HG02623 (cell line): ENCODE measurements around the gene ZMYND8.
A peak's percentile ranks its signal among the peaks of the same experiment; 100 is the strongest.
"Not testable (repeated sequence)": the region's sequence is repeated elsewhere in the genome, so short reads cannot be mapped to it uniquely, and the experiment has no call there.

Source experiments
- ATAC-seq: cut with Tn5 transposase; IDR thresholded peaks from one replicate; pipeline ENCODE4 v1.9.1; 2021; ENCODE audit warnings: moderate library complexity; ENCODE audit not compliant: unreplicated experiment

The ZMYND8 gene

DNA sequence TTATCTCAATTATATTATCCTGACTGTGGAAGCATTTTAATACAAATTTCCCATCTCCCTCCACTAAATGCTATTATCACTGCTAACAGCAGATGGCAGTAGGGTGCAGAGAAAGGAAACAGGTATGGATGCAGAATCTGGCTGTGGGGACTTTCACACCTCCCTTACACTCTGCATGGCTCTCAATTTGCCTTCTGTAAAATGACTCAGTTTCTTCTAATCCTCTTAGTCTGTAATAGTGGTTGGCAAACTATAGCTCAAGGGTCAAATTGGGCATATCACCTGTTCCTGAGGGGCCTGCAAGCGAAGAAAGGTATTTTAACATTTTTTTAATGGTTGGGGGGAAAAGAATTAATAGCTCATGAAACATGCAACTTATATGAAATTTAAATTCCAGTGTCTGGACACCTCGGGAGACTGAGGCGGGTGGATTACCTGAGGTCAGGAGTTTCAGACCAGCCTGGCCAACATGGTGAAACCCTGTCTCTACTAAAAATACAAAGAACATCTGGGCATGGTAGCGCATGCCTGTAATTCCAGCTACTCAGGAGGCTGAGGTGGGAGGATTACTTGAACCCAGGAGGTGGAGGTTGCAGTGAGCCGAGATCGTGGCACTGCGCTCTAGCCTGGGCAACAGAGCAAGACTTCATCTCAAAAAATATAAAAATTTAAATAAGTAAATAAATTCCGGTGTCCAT, 83.5 kb downstream of the ZMYND8 start:
- no peak for ATAC-seq

DNA sequence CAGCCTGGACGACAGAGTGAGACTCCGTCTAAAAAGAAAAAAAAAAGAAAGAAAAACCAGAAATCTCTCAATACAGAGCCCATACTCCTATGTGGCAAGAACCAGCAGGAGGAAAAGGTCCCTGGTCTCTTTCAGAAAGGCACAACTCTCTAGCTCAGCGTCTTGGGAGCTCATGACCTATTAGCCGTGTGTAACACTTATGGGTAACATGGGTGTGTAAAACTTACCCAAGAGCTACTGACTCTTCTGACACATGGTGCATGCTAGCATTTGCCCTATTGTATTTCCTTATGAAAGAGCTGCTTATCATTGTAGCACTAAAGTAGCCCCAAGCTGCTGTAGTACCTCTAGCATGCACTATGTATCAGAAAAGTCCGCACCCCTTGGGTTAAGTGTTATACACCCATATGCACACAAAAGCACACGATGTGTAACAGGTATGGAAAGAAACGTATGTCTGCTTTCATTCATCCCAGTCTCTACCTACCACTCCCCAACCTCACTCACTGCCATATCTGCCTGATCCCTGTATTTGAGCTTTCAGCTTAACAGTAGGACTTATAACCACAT, 85.4 kb downstream of the ZMYND8 start:
- ATAC-seq: no peak

DNA sequence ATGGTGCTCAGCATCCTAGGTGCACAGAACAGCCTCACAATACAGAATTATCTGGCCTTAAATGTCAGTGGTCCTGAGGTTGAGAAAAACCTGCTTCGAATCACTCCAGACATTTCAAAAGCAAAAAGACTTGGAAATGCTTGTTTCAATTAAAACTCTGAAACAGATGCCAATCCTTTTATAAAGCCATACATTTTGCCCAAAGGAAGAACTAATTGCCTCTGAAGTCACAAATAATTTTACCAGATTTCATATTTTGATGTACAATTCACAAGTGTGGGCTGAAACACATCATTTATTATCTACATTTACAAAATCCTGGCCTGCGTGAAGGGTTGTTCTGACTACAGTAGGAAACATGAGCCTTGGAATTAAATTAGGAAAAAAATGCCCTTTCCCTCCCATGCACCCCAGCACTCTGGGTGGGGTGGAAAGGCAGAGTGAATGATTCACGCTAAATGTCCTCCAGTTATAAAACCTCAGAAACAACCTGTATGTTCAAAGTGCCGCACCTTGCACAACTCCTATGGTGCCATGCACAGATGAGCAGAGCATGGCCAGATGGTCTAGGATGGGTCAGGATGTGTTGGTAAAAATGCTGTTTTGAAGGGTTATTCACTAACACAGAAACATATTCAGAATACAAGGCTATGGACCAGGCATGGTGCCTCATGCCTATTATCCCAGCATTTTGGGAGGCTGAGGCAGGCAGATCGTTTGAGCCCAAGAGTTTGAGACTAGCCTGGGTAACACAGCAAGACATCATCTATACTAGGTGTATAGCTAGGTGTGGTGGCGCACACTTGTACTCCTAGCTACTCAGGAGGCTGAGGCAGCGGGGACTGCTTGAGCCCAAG, 87.0 kb downstream of the ZMYND8 start:
- ATAC-seq: no peak

DNA sequence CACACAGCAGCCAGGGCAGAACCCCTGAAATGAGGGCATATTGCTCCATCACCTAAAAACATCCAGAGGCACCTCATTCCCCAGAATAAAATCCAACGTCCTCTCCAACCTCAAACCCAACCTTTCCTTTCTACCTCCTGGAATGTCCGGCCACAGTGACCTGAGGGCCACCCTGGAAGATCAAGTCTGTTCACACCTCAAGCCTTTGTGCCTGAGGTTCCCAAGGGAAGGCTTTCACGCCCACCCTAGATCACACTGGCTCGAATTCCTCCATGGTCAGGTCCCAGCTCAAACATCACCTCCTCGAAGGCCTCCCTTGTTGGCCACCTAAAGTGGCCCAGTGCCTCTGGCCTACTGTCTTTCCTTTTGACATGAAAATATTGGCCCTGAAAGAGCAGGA, 88.9 kb downstream of the ZMYND8 start:
- no peak for ATAC-seq

DNA sequence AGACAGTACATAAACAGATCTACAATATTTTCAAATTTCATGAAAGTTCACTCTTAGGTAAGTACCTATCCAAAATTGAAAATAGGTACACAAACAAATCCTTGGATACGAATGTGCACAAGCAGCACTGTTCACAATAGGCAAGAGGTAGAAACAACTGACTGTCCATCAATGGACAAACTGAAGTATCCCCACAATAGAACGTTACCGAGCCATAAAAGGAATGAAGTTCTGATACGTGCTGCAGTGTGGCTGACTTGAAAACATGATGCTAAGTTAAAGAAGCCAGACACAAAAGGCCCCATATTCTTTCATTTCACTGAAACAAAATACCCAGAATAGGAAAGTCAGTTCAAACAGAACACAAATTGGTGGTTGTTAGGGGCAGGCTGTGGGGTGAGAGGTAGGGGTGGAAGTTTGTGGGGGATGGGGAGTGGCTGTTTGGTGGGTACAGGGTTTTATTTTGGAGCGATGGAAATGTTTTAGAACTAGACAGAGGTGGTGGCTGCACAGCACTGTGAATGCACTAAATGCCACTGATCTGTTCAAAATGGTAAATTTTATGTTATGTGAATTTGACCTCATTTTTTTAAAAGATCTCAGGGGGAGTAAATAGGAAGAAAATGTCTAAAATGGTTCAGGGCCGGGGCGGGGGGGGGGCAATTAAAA, 89.5 kb downstream of the ZMYND8 start:
- no peak for ATAC-seq

GRCh38 chr20:47265984-47266383, 90.5 kb downstream of the ZMYND8 start:
- ATAC-seq: no peak

DNA sequence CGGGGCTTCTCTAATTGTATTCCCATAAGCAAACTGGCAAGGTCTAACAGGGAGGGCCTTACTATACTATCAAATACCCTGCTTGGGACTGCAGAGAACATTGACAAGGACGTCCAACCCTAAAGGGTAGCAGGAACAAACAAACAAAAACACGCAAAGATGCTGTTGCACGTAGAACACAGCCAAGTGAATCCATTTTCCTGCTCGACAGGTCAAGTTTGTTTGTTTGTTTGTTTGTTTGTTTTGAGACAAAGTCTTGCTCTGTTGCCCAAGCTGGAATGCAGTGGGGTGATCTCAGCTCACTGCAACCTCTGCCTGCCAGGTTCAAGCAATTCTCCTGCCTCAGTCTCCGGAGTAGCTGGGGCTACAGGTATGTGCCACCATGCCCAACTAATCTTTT, 91.3 kb downstream of the ZMYND8 start:
- no peak for ATAC-seq

- not testable (repeated sequence) for ATAC-seq
Measured at GRCh38 chr20:47264137-47264769, 92.2 kb downstream of the ZMYND8 start.

GRCh38 chr20:47263465-47264084, 92.9 kb downstream of the ZMYND8 start:
- no peak for ATAC-seq

GRCh38 chr20:47263080-47263464, 93.4 kb downstream of the ZMYND8 start:
- no peak for ATAC-seq

GRCh38 chr20:47262365-47263013, 94.0 kb downstream of the ZMYND8 start:
- ATAC-seq: peak; percentile 54

- no peak for ATAC-seq
Measured at GRCh38 chr20:47262008-47262364, 94.5 kb downstream of the ZMYND8 start.

DNA sequence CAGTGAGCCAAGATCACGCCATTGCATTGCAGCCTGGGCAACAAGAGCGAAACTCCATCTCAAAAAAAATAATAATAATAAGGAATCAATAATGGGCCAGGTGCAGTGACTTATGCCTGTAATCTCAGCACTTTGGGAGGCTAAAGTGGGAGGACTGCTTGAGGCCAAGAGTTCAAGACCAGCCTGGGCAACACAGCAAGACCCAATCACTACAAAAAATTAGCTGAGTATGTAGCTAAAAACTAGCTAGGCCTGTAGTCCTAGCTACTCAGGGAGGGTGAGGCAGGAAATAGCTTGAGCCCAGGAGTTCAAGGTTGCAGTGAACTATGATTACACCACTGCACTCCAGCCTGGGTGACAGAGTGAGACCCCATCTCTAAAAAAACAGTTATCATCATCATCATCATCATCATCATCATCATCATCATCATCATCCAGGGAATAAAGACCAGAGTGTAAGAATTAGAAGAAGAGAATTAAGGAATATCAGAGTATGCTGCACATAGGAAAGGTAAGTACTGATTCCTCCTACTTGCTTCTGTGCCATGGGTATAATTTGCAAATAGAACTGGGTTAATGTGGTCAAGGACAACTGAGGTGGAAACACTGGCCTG, 95.2 kb downstream of the ZMYND8 start:
- ATAC-seq: not testable (repeated sequence)

GRCh38 chr20:47260540-47261126, 95.9 kb downstream of the ZMYND8 start:
- ATAC-seq: not testable (repeated sequence)

DNA sequence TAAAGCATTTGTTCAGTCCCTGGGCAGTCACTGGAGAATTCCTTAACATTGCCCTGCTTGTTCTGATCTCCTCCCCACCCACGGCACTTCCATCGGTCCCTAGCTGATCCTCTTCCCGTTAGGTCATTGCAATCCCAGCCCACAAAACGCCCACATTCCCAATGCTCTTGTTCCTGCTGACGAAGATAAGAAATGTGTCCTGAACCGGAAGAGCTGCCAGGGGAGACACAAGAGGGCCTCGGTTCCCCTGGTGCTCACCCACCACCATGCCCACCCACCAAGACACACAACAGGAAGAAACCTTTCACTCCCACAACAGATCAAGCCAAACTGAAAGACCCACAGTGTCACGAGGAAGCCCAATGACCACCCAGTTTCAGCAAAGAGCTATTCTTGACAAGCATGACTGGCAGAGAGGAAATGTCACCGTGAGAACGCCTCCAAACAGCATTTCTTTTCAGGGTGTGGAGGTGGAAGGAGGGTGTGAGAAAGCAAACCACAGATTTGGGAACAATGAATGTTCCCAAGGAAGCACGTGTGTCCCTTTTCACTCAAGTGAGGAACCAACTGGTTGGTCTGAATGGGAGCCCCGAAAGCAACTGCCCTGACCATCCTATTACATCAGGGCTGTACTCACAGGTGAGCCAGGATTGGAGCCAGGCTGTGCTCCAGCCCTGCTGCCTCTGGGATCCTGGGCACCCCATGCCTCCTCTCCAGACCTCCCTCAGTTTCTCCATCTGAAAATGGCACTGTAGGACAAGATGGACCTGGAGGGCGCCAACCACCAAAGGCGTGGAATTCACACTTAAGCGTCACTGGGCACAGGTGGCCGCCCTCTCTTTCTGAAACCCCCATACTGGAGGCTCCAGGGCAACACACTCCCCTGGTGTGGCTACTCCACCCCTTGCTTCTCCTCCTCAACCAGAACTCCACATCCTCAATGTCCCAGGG, 97.5 kb downstream of the ZMYND8 start:
- no peak for ATAC-seq

DNA sequence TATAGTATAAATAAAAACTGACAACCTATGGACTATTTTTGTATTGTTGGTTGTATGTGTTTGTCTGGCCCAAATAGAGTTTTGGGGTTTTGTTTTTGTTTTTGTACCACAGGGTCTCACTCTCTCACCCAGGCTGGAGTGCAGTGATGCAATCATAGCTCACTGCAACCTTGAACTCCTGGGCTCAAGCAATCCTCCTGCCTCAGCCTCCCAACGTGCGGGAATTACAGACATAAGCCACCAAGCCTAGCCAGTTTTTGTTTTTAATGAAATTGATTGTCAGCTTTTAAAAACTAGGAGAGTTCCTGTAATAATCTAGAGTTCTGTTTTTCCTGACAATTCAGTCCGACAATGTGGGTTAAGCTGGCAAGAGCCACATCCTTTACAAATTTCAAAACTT, 98.7 kb downstream of the ZMYND8 start:
- ATAC-seq: no peak

- ATAC-seq: no peak
Measured at GRCh38 chr20:47257256-47257655, 99.2 kb downstream of the ZMYND8 start.

GRCh38 chr20:47256668-47257236, 99.7 kb downstream of the ZMYND8 start:
- ATAC-seq: no peak
